ENCODE results near the gene CD274.
"Not testable (repeated sequence)": the region's sequence is repeated elsewhere in the genome, so short reads cannot be mapped to it uniquely, and the experiment has no call there.

CD274 gene

DNA sequence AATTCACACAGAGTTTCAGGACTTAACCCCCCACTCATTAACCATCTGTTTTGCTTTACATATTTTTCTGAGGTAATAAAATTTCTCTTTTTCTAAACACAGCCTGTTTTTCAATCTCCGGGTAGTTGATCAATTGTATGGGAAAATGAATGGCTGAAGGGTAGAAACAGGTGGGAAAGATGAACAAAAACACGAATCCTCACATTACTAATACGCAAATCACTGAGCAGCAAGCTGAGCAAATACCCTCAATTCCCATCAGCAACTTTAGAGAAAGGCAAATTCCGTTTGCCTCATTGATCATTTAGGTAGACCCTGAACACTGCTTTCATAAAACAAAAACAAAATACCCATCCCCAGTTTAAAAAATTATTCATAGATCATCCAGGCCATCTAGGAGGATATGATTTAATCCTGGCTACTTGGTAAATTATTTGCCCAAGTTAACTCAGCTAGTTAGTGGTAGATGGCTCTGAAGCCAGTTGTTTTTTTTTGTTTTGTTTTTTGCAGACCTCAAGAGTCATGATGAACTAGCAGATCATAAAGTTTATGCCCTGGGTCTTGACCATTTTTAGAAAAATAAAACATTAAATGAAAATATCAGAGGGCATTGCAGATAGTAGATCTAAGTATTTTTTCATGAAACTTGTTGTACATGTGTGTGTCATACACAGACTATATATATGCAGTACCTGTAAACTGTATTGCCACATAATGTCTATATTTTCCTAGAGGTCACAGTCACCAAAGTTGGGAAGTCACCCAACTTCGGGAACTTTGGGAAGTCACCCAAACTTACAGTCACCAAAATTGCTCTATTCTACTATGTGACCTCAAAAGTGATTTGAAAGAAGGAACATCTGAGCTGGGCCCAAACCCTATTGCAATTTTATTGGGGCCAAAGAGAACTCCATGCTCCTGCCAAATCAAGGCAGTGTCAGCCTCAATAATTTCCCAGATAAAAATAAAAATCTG lies 1.6 kb upstream of the CD274 start:
- H3K9me3 Mint-ChIP-seq: no peaks in the 10 kb centered on the region
- peak overlapping the region; percentile 92 for H3K4me3 Mint-ChIP-seq
- no peaks in the 10 kb centered on the region for H3K27me3 Mint-ChIP-seq
- peaks cover 67% of the 10 kb centered on the region for H3K4me1 Mint-ChIP-seq
- peaks cover 10% of the 10 kb centered on the region for H3K36me3 Mint-ChIP-seq
- H3K27ac Mint-ChIP-seq: peak overlapping the region; percentile 98

DNA sequence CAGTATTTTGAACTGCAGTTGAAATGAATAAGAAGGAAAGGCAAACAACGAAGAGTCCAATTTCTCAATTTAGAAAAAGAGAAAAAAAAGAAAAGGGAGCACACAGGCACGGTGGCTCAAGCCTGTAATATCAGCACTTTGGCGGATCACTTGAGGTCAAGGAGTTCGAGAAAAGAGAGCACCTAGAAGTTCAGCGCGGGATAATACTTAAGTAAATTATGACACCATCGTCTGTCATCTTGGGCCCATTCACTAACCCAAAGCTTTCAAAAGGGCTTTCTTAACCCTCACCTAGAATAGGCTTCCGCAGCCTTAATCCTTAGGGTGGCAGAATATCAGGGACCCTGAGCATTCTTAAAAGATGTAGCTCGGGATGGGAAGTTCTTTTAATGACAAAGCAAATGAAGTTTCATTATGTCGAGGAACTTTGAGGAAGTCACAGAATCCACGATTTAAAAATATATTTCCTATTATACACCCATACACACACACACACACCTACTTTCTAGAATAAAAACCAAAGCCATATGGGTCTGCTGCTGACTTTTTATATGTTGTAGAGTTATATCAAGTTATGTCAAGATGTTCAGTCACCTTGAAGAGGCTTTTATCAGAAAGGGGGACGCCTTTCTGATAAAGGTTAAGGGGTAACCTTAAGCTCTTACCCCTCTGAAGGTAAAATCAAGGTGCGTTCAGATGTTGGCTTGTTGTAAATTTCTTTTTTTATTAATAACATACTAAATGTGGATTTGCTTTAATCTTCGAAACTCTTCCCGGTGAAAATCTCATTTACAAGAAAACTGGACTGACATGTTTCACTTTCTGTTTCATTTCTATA lies 602 bp upstream of the CD274 start:
- Mint-ChIP-seq H3K27me3 (no peaks in the 10 kb centered on the region), H3K4me1 (peaks cover 75% of the 10 kb centered on the region), H3K4me3 (peak overlapping the region; percentile 92), H3K27ac (peak overlapping the region; percentile 98), H3K36me3 (peaks cover 14% of the 10 kb centered on the region), H3K9me3 (no peaks in the 10 kb centered on the region)

DNA sequence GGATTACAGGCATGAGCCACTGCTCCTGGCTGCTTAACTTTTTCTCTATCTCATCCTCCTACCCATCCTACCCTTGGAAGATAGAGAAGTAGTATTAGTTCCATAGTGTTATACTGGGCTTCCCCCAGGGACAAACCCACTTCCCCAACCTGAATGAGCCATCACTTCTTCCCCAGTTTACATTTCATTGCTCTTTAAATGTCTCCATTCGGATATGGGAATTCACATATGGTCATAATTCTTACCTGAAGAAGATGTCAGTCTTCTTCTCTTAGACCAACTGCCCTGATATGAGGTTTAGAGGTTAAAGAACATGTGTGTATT lies 1.9 kb downstream of the CD274 start:
- Mint-ChIP-seq H3K36me3 (peaks cover 27% of the 10 kb centered on the region), H3K4me3 (peak overlapping the region; percentile 92), H3K27ac (peak overlapping the region; percentile 93), H3K4me1 (peaks cover 79% of the 10 kb centered on the region), H3K9me3 (no peaks in the 10 kb centered on the region), H3K27me3 (no peaks in the 10 kb centered on the region)

DNA sequence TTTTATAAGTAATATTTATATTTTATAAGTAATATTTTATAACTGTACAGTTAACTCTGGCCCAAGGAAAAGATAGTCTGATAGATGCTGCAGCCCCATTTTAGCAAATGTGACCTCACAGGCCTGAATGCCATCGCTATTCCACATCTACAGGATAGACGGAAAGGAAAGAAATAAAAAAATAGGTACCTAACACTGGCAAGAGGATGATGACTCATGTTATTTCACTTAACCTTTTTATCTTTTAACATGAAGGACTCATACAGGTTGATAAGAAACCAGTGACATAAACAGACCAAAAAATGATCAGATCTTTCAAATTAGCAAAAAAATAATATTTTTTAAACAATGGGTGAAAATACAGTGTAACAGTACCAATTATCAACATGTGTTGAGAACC lies 2.7 kb downstream of the CD274 start:
- peaks cover 34% of the 10 kb centered on the region for H3K36me3 Mint-ChIP-seq
- peaks cover 79% of the 10 kb centered on the region for H3K4me1 Mint-ChIP-seq
- no peaks in the 10 kb centered on the region for H3K27me3 Mint-ChIP-seq
- H3K27ac Mint-ChIP-seq: peak overlapping the region; percentile 96
- no peaks in the 10 kb centered on the region for H3K9me3 Mint-ChIP-seq
- H3K4me3 Mint-ChIP-seq: peak overlapping the region; percentile 92

DNA sequence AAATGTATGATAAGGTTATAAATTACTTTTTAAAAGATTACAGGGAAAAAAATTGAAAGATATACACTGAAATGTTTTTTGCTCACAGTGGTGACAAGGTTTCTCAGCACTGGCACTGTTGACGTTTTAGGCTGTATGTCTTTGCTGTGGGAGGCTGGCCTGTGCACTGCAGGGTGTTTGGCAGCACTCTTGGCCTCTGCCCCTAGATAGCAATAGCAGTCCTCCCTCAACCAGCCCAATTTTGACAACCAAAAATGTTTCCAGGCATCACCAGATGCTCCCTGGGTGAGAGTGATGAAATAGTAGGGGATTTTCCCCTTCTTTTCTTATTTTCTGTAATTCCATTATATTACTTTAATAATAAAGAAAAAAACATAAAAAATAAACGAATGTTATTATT lies 3.3 kb downstream of the CD274 start:
- Mint-ChIP-seq H3K4me3 (peak overlapping the region; percentile 92), H3K9me3 (peaks cover 5% of the 10 kb centered on the region), H3K27me3 (no peaks in the 10 kb centered on the region), H3K4me1 (peaks cover 79% of the 10 kb centered on the region), H3K36me3 (peaks cover 41% of the 10 kb centered on the region), H3K27ac (no peak overlapping the region)

DNA sequence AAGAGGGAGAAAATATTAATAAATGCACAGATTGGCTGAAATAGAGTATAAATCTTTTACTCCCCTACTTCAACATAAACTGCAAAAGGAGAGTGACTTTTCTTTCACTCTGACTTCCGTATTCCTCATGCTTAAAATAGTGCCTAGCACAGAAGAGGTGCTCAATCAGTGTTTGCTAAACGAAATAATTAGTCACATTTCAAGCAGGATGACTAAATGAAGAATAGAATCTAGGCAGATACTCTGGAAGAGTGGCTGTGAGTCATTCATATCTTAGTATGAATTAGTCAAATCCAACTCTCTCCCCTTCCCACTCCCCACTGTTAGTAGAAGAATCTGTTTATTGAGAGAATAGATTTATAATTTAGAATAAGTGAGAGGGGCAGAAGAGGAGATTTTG lies 4.8 kb downstream of the CD274 start:
- peak overlapping the region; percentile 88 for H3K4me3 Mint-ChIP-seq
- peak overlapping the region; percentile 100 for H3K27ac Mint-ChIP-seq
- H3K4me1 Mint-ChIP-seq: peaks cover 80% of the 10 kb centered on the region
- H3K27me3 Mint-ChIP-seq: no peaks in the 10 kb centered on the region
- H3K9me3 Mint-ChIP-seq: peaks cover 10% of the 10 kb centered on the region
- peaks cover 53% of the 10 kb centered on the region for H3K36me3 Mint-ChIP-seq

DNA sequence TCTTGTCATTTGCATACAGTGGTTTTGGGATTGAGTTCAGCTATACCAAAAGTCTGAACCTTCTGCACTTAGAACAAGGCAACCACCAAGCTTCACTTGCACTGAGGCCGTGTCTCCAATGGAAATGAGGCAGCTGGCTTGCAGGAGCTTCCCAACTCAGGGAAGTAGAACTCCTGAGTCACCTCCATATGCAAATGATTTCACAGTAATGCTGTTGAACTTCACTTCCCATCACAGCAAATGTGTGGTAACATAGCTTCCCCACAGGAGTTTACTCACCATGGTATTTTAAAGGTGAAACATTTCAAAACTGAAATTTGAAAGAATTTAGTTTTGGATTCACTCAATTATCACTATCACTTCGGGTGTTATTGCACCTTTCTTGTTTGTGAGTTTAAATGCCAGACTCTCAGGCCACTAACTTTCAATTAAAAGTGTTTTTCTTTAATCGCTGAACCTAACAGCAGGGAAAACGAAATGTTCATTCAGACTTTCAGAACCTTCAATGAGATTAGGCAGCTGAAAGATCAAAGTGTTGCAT lies 9.0 kb downstream of the CD274 start:
- peaks cover 54% of the 10 kb centered on the region for H3K4me1 Mint-ChIP-seq
- peaks cover 57% of the 10 kb centered on the region for H3K36me3 Mint-ChIP-seq
- peak overlapping the region; percentile 67 for H3K4me3 Mint-ChIP-seq
- peaks cover 10% of the 10 kb centered on the region for H3K9me3 Mint-ChIP-seq
- H3K27ac Mint-ChIP-seq: peak overlapping the region; percentile 95
- no peaks in the 10 kb centered on the region for H3K27me3 Mint-ChIP-seq

DNA sequence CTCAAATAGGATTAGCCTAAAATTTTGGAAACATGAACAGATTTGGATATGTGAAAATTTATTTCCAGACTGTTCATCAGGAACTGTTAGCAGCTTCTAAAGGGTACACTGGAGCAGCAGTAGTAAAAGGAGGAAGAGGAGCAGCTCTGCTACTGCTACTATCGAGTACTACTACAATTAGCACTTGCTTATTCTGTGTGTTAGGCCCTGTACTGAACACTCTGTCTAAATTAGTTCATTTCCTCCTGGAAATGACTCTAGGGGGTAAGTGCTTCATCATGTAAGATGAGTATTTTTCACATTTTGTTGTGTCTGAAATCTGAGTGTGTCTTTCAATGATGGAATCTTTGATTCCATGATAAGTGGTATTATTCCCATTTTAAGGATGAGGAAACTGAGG lies 9.8 kb downstream of the CD274 start:
- Mint-ChIP-seq H3K9me3 (peaks cover 10% of the 10 kb centered on the region), H3K4me1 (peaks cover 46% of the 10 kb centered on the region), H3K27ac (peak overlapping the region; percentile 95), H3K4me3 (peak overlapping the region; percentile 67), H3K36me3 (peaks cover 56% of the 10 kb centered on the region), H3K27me3 (no peaks in the 10 kb centered on the region)

DNA sequence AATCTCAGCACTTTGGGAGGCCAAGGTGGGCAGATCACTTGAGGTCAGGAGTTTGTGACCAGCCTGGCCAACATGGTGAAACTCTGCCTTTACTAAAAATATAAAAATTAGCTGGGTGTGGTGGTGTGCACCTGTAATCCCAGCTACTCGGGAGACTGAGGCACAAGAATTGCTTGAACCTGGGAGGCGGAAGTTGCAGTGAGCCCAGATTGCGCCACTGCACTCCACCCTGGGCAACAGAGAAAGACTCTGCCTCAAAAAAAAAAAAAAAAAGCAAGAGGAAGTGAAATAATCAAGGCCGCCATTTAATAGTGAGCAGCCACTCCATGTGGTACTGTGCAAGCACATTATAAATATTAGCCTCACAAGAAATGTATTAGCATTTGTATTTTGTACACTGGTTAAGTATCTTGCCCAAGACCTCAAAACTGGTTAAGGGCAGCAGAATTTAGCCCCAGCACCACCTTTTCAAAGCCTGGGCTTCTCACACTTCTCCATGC lies 14.5 kb downstream of the CD274 start:
- Mint-ChIP-seq H3K36me3 (peaks cover 38% of the 10 kb centered on the region), H3K4me1 (peaks cover 17% of the 10 kb centered on the region)
- not testable (repeated sequence) for H3K27ac Mint-ChIP-seq, H3K9me3 Mint-ChIP-seq, H3K4me3 Mint-ChIP-seq, H3K27me3 Mint-ChIP-seq

DNA sequence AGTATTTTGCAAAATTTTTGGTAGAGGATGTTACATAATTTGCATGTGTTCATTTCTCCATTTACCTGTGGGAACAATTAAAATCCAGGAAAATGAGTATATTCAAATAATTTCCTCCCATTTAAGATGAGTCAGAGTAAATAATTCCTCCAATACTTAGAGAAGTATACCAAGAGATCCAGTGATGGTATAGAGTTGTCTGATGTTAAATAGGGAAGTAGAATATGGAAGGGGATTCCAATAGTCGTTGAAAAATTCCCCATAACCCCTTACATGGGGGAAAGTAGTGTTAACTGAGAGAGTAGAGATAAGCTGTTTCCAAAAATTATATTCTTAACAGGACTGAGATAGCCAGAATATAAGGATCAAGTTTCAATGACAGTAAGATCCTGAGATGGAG lies 15.7 kb downstream of the CD274 start:
- Mint-ChIP-seq H3K36me3 (peaks cover 36% of the 10 kb centered on the region), H3K4me3 (no peak overlapping the region), H3K4me1 (peaks cover 9% of the 10 kb centered on the region), H3K27me3 (no peaks in the 10 kb centered on the region), H3K27ac (no peak overlapping the region), H3K9me3 (no peaks in the 10 kb centered on the region)

DNA sequence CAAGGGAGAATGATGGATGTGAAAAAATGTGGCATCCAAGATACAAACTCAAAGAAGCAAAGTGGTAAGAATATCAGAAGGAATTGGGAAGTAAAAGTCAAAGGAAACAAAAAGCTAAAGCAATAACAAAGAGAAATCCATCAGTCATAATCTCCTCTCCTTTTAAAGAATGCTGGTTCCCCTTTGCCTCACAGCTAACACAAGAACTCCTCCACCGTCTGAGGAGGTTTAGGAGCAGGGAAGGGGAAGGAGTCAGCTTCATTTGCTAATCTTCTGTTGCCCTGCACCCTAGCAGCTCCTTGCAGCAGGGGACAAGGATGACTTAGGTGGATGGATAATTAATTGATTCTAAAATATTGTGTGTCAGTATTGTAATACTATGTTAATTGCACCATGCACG lies 16.4 kb downstream of the CD274 start:
- H3K27ac Mint-ChIP-seq: no peak overlapping the region
- no peak overlapping the region for H3K4me3 Mint-ChIP-seq
- peaks cover 36% of the 10 kb centered on the region for H3K36me3 Mint-ChIP-seq
- H3K27me3 Mint-ChIP-seq: no peaks in the 10 kb centered on the region
- peaks cover 9% of the 10 kb centered on the region for H3K4me1 Mint-ChIP-seq
- no peaks in the 10 kb centered on the region for H3K9me3 Mint-ChIP-seq

DNA sequence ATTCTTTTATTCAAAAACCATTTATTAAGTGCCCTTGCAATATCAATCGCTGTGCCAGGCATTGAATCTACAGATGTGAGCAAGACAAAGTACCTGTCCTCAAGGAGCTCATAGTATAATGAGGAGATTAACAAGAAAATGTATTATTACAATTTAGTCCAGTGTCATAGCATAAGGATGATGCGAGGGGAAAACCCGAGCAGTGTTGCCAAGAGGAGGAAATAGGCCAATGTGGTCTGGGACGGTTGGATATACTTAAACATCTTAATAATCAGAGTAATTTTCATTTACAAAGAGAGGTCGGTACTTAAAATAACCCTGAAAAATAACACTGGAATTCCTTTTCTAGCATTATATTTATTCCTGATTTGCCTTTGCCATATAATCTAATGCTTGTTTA lies 18.5 kb downstream of the CD274 start:
- no peaks in the 10 kb centered on the region for H3K27me3 Mint-ChIP-seq
- H3K27ac Mint-ChIP-seq: peak overlapping the region; percentile 24
- H3K4me1 Mint-ChIP-seq: peaks cover 9% of the 10 kb centered on the region
- H3K9me3 Mint-ChIP-seq: no peaks in the 10 kb centered on the region
- peaks cover 23% of the 10 kb centered on the region for H3K36me3 Mint-ChIP-seq
- H3K4me3 Mint-ChIP-seq: no peak overlapping the region

DNA sequence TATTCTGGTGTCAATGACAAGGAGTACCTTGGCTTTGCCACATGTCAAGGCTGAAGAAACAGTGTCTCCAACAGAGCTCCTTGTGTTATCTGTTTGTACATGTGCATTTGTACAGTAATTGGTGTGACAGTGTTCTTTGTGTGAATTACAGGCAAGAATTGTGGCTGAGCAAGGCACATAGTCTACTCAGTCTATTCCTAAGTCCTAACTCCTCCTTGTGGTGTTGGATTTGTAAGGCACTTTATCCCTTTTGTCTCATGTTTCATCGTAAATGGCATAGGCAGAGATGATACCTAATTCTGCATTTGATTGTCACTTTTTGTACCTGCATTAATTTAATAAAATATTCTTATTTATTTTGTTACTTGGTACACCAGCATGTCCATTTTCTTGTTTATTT lies 19.8 kb downstream of the CD274 start:
- Mint-ChIP-seq H3K4me3 (no peak overlapping the region), H3K27me3 (no peaks in the 10 kb centered on the region), H3K9me3 (no peaks in the 10 kb centered on the region), H3K27ac (no peak overlapping the region), H3K36me3 (peaks cover 17% of the 10 kb centered on the region), H3K4me1 (peaks cover 9% of the 10 kb centered on the region)

DNA sequence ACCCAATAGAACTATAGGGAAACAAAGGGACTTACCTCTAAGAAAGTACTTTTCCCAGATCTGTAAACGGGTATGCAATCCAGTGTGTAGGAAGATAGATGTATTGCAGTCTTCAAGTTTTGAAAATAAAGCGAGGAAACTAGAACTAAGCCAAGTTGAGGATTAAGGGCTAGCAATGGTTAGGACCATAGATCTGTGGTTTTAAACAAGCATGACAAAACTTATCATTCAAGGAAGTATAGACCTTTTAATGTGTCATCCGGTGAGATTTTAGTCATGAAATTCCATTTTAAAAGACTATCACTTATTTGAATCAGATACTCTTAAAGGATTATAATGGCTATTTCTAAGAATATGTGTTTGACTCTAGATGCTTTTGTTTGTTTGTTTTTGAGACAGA lies 20.5 kb downstream of the CD274 start:
- Mint-ChIP-seq H3K4me1 (peaks cover 9% of the 10 kb centered on the region), H3K9me3 (no peaks in the 10 kb centered on the region), H3K27me3 (no peaks in the 10 kb centered on the region), H3K4me3 (no peak overlapping the region), H3K27ac (no peak overlapping the region), H3K36me3 (peaks cover 12% of the 10 kb centered on the region)

DNA sequence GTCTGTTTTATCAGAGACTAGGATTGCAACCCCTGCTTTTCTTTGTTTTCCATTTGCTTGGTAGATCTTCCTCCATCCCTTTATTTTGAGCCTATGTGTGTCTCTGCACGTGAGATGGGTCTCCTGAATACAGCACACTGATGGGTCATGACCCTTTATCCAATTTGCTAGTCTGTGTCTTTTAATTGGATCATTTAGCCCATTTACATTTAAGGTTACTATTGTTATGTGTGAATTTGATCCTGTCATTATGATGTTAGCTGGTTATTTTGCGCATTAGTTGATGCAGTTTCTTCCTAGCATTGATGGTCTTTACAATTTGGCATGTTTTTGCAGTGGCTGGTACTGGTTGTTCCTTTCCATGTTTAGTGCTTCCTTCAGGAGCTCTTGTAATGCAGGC lies 25.3 kb downstream of the CD274 start:
- not testable (repeated sequence) for H3K4me3 Mint-ChIP-seq, H3K27me3 Mint-ChIP-seq, H3K27ac Mint-ChIP-seq, H3K9me3 Mint-ChIP-seq, H3K4me1 Mint-ChIP-seq, H3K36me3 Mint-ChIP-seq

DNA sequence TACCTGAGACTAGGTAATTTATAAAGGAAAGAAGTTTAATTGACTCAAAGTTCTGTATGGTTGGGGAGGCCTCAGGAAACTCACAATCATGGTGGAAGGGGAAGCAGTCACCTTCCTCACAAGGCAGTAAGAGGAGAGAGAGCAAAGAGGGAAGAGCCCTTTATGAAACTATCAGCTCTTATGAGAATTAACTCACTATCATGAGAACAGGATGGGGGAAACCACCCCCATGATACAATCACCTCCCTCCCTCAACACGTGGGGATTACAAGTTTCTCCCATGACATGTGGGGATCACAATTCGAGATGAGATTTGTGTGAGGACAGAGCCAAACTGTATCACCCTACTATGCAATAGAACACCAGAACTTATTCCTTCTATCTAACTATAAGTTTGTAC lies 27.9 kb downstream of the CD274 start:
- H3K9me3 Mint-ChIP-seq: no peaks in the 10 kb centered on the region
- H3K4me1 Mint-ChIP-seq: peaks cover 4% of the 10 kb centered on the region
- H3K36me3 Mint-ChIP-seq: no peaks in the 10 kb centered on the region
- H3K4me3 Mint-ChIP-seq: no peak overlapping the region
- H3K27me3 Mint-ChIP-seq: no peaks in the 10 kb centered on the region
- peak overlapping the region; percentile 18 for H3K27ac Mint-ChIP-seq

All from activated naive CD4-positive, alpha-beta T cell treated with anti-CD3 and anti-CD28 coated beads, Interleukin-2, amount 50 U/mL, for 24 hours (primary cell).